ENCODE results near the gene PKD1L1. TPM values are rescaled to one million over a fixed set of nuclear protein-coding genes. Genes with fewer than 3 reads are reported as not detected.
"Not testable (repeated sequence)": the region's sequence is repeated elsewhere in the genome, so short reads cannot be mapped to it uniquely, and the experiment has no call there.

The PKD1L1 gene
- polyA plus RNA-seq, 12 donors, result 0.26 to 2.3 (median 0.99) TPM; not detected in 2

GRCh38 chr7:47764746-47765145 lies 183.5 kb downstream of the PKD1L1 start:
- DNase-seq, result no peak

DNA sequence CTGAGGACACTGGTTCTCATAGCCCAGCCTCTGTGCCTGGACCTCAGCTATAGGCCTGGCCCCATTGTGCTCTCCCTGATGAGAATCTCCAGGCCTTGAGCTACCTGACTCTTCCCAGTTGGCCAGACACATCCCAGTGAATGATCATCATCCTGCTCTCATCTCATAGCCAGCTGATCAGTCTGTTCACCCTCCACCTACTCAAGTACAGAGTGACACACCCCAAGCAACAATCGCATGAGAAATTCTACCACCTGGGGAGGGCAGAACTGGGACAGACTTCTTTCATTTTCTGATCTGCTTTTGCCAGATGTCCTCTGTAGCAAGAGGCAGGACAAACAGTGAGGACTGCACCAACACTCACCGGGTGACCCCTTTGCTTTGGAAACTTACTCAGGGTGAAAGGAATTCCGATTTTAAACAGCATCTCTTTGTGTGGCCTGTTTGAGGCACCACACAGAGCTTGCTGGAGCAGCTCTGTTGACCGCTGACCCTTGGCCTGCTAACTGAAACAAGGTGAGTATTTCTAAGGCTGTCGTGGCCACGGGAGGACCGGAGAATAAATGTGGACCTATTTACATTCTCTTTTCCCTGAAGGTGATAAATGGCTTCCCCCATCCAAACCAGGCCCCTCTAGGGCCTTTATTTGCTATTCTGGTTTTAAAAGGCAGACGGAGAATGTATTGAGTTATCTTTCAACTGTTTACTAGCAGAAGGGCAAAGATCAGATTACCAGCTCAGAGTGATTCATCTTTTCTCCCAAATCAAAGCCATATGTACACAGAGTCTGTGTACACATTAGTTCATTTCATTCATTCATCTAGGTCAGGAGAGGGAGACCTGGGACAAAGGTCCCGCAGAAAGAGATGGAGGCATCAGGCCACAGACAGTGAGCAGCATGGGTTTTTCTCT lies 184.9 kb downstream of the PKD1L1 start:
- DNase-seq, result no peak

DNA sequence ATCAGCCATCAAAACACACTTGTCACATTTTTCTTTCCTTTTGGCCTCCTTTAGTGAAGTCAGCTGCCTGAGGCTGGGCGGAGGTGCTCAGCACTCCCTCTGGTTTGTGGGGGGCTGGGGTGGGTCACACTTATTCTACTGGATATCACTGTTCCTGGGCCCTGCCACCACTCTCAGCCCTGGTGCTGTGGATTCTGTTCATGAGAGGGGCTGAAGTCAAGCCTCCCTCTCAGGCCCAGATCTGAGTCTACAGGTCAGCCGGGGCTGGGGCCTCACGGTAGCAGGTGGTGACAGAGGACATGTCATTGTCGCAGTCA lies 185.6 kb downstream of the PKD1L1 start:
- no peak for DNase-seq

DNA sequence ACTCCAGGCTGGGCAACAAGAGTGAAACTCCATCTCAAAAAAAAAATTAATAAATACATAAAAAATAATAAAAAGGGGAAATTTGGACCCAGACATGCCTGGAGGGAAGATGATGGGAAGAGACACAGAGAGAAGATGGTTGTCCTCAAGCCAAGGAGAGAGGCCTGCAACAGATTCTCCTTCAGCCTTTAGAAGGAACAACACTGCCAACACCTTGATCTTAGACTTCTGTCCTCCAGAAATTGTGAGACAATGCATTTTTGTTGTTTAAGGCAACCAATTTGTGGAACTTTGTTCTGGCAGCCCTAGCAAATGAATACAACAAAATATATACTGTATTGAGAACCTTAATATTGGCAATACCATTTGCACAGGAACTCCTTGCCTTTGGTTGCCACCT lies 186.1 kb downstream of the PKD1L1 start:
- DNase-seq, result no peak

- no peak for DNase-seq
Observed at GRCh38 chr7:47759056-47759706, 189.1 kb downstream of the PKD1L1 start.

GRCh38 chr7:47758546-47758945 lies 189.7 kb downstream of the PKD1L1 start:
- no peak for DNase-seq

DNA sequence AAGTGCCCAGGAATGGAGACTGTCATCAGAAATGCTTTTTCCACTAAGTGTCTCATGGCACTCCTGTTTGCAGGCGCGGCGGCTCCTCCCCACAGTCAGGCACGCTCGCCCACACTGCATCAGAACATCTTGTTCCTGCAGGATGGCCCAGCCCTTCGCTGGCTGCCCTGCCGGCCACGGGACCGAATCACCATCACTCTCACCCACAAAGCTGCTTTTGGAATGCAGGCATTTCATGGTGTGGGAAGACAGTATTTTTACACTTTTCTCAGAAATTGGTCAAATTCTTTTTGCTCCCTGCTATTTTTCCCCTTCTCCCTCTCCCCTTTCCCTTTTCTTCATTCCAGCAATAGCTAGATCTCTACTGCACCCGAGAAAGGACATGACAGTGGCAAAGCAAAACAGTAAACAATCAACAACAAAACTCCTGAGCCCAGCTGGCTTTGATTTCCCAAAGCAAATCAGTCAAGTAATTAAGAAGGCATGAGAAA lies 190.3 kb downstream of the PKD1L1 start:
- peak; percentile 43 for DNase-seq

GRCh38 chr7:47756636-47757035 lies 191.6 kb downstream of the PKD1L1 start:
- peak; percentile 17 for DNase-seq

- no peak for DNase-seq
Observed at GRCh38 chr7:47755248-47755647, 193.0 kb downstream of the PKD1L1 start.

DNA sequence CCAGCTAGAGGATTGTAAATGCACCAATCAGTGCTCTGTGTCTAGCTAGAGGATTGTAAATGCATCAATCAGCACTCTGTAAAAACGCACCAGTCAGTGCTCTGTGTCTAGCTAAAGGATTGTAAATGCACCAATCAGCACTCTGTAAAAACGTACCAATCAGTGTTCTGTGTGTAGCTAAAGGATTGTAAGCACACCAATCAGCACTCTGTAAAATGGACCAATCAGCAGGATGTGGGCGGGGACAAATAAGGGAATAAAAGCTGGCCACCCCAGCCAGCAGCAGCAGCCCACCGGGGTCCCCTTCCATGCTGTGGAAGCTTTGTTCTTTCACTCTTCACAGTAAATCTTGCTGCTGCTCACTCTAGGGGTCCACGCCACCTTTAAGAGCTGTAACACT lies 196.5 kb downstream of the PKD1L1 start:
- not testable (repeated sequence) for DNase-seq

- DNase-seq, result no peak
Observed at GRCh38 chr7:47751043-47751442, 197.2 kb downstream of the PKD1L1 start.

GRCh38 chr7:47748041-47748440 lies 200.2 kb downstream of the PKD1L1 start:
- no peak for DNase-seq

- no peak for DNase-seq
Observed at GRCh38 chr7:47747160-47747559, 201.1 kb downstream of the PKD1L1 start.

- DNase-seq, result no peak
Observed at GRCh38 chr7:47746468-47746867, 201.8 kb downstream of the PKD1L1 start.

GRCh38 chr7:47744883-47745282 lies 203.4 kb downstream of the PKD1L1 start:
- no peak for DNase-seq

DNA sequence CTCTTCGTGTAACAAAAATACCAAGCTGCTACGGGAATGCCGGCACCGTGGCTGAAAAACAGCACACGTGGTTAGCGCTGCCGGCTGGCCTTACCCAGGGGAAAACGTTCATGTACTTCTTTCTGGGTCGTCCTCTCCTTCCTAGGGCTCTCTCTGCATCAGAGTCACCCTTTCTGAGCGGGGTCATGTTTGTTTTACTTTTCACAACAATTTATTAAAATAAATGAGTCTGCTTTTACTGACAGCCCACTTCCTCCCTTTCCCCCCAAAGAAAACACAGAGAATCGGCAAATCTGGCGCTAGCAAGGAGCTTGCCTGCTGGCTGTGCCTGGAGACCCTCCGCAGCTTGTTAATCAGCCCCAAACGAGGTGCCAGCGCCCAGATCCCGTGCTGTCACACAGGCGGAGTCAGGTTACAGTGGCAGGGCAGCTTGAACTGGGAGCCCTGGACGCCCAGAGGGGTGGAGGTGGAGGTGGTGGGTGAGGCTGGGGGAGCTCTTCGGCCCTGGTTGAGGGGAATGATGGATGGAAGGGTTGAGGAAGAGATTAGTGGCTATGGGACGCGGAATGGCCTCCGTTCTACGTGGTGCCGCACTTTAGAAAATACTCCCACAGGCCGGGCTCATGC lies 204.2 kb downstream of the PKD1L1 start:
- no peak for DNase-seq

DNA sequence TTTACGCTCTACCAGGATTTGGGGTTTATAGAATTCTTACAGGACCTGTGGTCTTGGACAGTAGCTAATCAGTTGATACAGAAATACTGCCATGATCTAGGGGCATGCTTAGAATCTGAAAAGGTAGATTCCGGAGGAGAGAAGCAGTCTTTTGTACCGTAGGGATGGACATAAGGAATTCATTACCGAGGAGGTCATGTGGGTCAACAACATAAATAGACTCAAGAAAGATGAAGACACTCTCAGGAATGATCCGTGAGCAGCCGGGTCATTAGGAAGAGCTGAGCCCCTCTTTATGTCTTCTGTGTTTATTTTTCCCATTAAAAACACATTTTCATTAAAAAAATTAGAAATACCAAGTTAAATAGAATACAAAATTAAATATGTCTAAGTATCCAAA lies 206.3 kb downstream of the PKD1L1 start:
- DNase-seq, result no peak

DNA sequence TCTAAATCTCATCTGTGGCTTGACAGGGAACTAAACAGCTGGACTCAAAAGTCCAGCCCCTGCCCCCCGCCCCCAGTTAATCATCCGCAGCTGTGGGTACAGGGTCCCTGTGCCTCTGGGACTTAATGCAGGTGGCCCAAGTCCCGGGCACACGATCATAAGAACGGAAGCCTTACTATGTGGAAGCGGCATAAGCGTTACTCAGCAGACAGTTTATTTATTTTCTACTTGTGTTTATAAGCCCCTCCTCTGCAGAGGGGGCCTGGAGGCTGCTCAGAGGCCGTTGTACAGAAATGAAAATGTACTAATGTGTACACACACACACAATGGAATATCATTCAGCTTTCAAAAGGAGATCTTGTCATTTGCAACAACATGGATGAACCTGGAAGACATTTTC lies 208.4 kb downstream of the PKD1L1 start:
- DNase-seq, result no peak

GRCh38 chr7:47739301-47739875 lies 208.9 kb downstream of the PKD1L1 start:
- no peak for DNase-seq

GRCh38 chr7:47738563-47739166 lies 209.6 kb downstream of the PKD1L1 start:
- no peak for DNase-seq

DNA sequence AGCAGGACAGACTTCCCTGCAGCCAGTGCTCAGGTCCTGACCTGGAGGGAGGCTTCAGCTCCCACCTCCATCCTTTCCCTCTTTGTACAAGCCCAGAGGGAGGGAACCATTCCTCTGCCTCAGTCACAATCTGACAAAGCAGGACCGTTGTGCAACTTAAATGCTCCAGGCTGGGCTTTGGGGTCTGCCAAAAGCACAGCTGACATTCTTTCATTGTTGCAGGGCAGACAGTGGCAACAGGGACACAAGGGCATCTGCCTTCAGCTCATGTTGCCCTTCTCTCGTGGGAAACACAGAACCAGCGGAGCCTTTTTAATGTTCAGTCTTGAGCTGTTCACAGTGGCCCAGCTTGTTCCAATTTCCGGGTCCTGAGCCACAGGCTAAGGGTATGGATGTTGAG lies 210.7 kb downstream of the PKD1L1 start:
- no peak for DNase-seq
